Heart right ventricle (tissue), 16 donors: ENCODE results near the gene DENND4A. TPM values are rescaled to one million over a fixed set of nuclear protein-coding genes. Genes with fewer than 3 reads are reported as not detected.

ENCODE experiments used
- ATAC-seq, 8 donors: fragments of 200-7000 bp; cut with Tn5 transposase; one replicate each; pipeline ENCODE4 v1.9.1; 2020; ENCODE audit warnings: mild to moderate bottlenecking in 8 of 8, moderate library complexity in 8 of 8, moderate number of reproducible peaks in 1 of 8
- DNase-seq, 2 donors: peaks; one replicate each; pipeline ENCODE4 v3.0.0-alpha.2; 2020
- H3K27ac ChIP-seq, 10 donors: fragments of 200-600 bp; sonication (generic) in 2 of 10; one replicate each; pipeline versions ENCODE4 v1.5.0 to v1.8.0; 2020 to 2022; ENCODE audit warnings: mild to moderate bottlenecking in 3 of 10
- H3K27me3 ChIP-seq, 7 donors: fragments of 200-600 bp; one replicate each; pipeline ENCODE4 v1.8.0; 2021 to 2022; ENCODE audit warnings: mild to moderate bottlenecking in 2 of 7
- H3K36me3 ChIP-seq, 9 donors: fragments of 200-600 bp; sonication (generic) in 1 of 9; one replicate each; pipeline versions ENCODE4 v1.5.0 to v1.8.0; 2020 to 2022; ENCODE audit warnings: mild to moderate bottlenecking in 2 of 9
- H3K4me1 ChIP-seq, 9 donors: fragments of 200-600 bp; sonication (generic) in 1 of 9; one replicate each; pipeline versions ENCODE4 v1.5.0 to v1.8.0; 2020 to 2022; ENCODE audit warnings: mild to moderate bottlenecking in 4 of 9
- H3K4me3 ChIP-seq, 10 donors: fragments of 200-600 bp; sonication (generic) in 2 of 10; one replicate each; pipeline versions ENCODE4 v1.5.0 to v1.8.0; 2020 to 2022; ENCODE audit warnings: mild to moderate bottlenecking in 7 of 10, moderate library complexity in 2 of 10
- H3K9me3 ChIP-seq, 11 donors: fragments of 200-600 bp in 10 of 11; sonication (generic) in 2 of 11; one replicate each; pipeline versions ENCODE4 v1.5.0 to v1.8.0; 2013 to 2022; ENCODE audit warnings: mild to moderate bottlenecking in 2 of 11, control low read depth in 1 of 11, moderate library complexity in 1 of 11
- CTCF ChIP-seq, 9 donors: fragments of 200-600 bp; sonication (generic) in 2 of 9; IDR thresholded peaks; one replicate each; pipeline versions ENCODE4 v1.5.0 to v1.8.0; 2021 to 2022; ENCODE audit warnings: antibody characterized with exemption in 9 of 9, mild to moderate bottlenecking in 5 of 9, moderate library complexity in 1 of 9
- WGBS, 2 donors: extraction: QIAGEN DNeasy Blood & Tissue Kit; methylation state at CpG; one replicate each; pipeline ENCODE4 v1.1.7; 2013; ENCODE audit warnings: inconsistent platforms in 1 of 2; 5-methylcytosine and 5-hydroxymethylcytosine counted together
- intact Hi-C, 10 donors: fragments of 100-400 bp; cut with DNase I; formaldehyde crosslinking; loops; one replicate each; pipeline versions ENCODE4 v1.11.1 to v1.14.2; 2022
- polyA plus RNA-seq, 2 donors: library from polyadenylated mRNA; stranded (reverse); fragments of 200-250 nt; gene quantifications; one replicate each; pipeline ENCODE4 v1.2.3, GENCODE V29; 2013
- total RNA-seq, 10 donors: library from RNA; stranded (reverse); fragmentation: NEBNext Ultra II Directional in 3 of 10; extraction: Animal tissue kit (Norgen Biotek cat#: 25700) in 3 of 10; gene quantifications; one replicate each; pipeline versions ENCODE4 v1.2.1 to v1.2.4, GENCODE V29; 2021 to 2023
- donor health status: Arrhythmogenic right ventricular cardiomyopathy.
- donor health status: ischemic (EF 13 %, LVEDD 7.1; RV severe dilation, severe dysfunction).
- donor health status: healthy with polysubstance abuse.
- donor health status: DM: no; HTN: yes; CAD: no.
- donor health status: DM: no; HTN: no; CAD: no.
- donor health status: ischemic (EF 25% LVEDD 6.9; RV normal size, moderate dysfunction).
- donor health status: ischemic (EF 25% LVEDD 5.7; RV mildly dilated, moderate dysfunction).
- donor health status: healthy.
- donor health status: DM: yes; HTN: yes; CAD: no.
- donor health status: Ischemic cardiomyopathy.
- donor health status: ischemic (EF 35%, LVEDD 5.7; RV mildly dilated, moderate dysfunction).
- donor health status: nonischemic (EF 11% LVEDD 7.7; RV severe dilation, severe dysfunction).
- donor health status: DM: yes; HTN: yes; CAD: no.
- donor health status: PGD.
- donor health status: ischemic (EF 29% LVEDD 5.4; RV normal size, mild dysfunction).
- donor health status: nonischemic (EF 23%, LVEDD 6.1; RV moderate dilation, normal function).

DENND4A gene
- total and polyA plus RNA-seq, 12 donors: 3.2 to 23.8 (median 15.5) TPM

DNA sequence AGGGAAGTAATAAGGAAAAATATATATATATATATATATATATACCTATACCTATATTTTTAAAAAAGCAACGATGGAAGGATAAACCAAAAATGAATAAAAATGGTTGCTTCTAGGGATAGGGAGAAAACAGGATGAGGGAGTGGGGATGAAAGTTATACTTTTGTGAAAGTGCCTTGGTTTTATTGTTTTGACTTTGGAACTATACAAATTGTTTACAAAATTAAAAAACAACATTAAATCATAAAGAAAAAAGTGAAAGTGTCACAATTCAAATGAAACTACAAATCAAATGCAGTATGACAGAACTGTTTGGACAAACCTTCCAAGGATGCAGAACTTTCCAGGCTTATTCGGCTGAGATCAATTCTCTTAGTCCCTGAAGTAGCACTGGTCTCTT is 116.0 kb downstream of the DENND4A start:
- WGBS, 2 donors: 78 to 83% methylated on average over 2 of the region's 2 CpGs

DNA sequence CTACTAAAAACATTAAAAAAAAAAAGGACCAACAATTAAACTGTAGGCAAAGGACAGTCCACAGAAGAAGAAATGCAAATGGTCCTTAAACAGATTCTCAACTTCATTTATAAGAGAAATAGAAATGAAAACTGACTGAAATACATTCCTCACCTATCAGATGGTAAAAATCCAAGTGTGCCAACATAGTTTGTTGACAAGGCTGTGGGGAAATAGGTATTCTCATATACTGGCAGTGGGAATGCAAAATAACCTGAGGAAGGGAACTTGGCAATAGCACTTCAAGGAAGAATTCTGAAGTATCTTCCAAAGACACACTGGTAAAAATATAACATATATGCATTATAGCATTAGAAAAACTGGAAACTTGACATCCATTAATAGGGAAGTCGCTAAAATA is 116.5 kb downstream of the DENND4A start:
- Histone ChIP-seq H3K4me1 (no peaks in the 10 kb centered on the region), H3K36me3 (peaks cover 0 to 60% (median 16%) of the 10 kb centered on the region in 9 donors), H3K27ac (no peak overlapping the region), H3K4me3 (no peak overlapping the region), H3K9me3 (no peaks in the 10 kb centered on the region), H3K27me3 (no peaks in the 10 kb centered on the region)
- intact Hi-C loops: no loop called here
- no peak for TF ChIP-seq CTCF (IDR thresholded peaks at IDR 0.05)
- 68 to 87% methylated on average over 1 of the region's 1 CpG for WGBS, 2 donors
- no peak for ATAC-seq
- DNase-seq: no peak

More for the DNA sequence above, 116.0 kb downstream of the DENND4A start:
- H3K27me3 ChIP-seq: no peaks in the 10 kb centered on the region
- DNase-seq: no peak
- no peak for ATAC-seq
- no peak for TF ChIP-seq CTCF (IDR thresholded peaks at IDR 0.05)
- no peaks in the 10 kb centered on the region for H3K9me3 ChIP-seq
- H3K27ac ChIP-seq: no peak overlapping the region
- peaks cover 0 to 55% (median 10%) of the 10 kb centered on the region in 9 donors for H3K36me3 ChIP-seq
- no peak overlapping the region for H3K4me3 ChIP-seq
- intact Hi-C loops: no loop called here
- H3K4me1 ChIP-seq: no peaks in the 10 kb centered on the region

DNA sequence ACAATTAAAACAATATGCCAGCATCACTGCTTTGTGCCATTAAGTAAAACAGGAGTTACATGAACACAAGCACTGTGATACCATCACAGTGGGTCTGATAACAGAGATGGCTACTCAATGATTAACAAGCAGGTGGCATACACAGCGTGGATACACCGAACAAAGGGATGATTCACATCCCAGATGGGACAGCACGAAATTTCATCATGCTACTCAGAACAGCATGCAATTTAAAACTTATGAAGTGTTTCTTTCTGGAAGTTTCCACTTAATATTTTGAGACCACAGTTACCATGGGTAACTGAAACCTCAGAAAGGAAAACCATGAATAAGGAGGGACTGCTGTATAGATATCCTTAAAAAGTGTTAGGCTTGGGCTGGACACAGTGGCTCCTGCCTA is 125.8 kb downstream of the DENND4A start:
- Histone ChIP-seq H3K9me3 (no peaks in the 10 kb centered on the region), H3K4me1 (no peaks in the 10 kb centered on the region), H3K36me3 (peaks cover 0 to 100% (median 50%) of the 10 kb centered on the region in 9 donors), H3K27me3 (no peaks in the 10 kb centered on the region), H3K4me3 (no peak overlapping the region), H3K27ac (no peak overlapping the region)
- intact Hi-C loops: no loop called here
- 89 to 92% methylated on average over 3 of the region's 3 CpGs for WGBS, 2 donors
- ATAC-seq: no peak
- no peak for TF ChIP-seq CTCF (IDR thresholded peaks at IDR 0.05)
- DNase-seq: no peak

DNA sequence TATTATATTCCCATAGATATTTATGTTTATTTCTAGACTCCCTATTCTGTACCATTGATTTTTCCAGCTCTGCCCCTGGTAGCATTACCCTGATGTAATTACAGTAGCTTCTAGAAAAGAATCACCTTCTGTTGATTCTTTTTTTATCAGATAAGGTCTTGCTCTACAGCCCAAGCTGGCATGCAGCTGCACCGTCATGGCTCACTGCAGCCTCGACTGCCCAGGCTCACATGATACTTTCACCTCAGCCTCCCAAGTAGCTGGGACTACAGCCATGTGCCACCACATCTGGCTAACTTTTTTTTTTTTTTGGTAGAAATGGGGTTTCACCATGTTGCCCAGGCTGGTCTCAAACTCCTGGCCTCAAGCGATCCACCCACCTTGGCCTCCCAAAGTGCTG is 128.6 kb downstream of the DENND4A start:
- Histone ChIP-seq H3K4me3 (no peak overlapping the region), H3K9me3 (no peaks in the 10 kb centered on the region), H3K27ac (no peak overlapping the region), H3K4me1 (no peaks in the 10 kb centered on the region), H3K27me3 (no peaks in the 10 kb centered on the region), H3K36me3 (peaks cover 0 to 100% (median 35%) of the 10 kb centered on the region in 9 donors)
- intact Hi-C loops: no loop called here
- TF ChIP-seq CTCF (IDR thresholded peaks at IDR 0.05): no peak
- DNase-seq (no peak), ATAC-seq (no peak)
- 95 to 96% methylated on average over 3 of the region's 3 CpGs for WGBS, 2 donors
